ENCODE measurements around the gene WFDC1.

WFDC1 gene

GRCh38 chr16:84362471-84362941 is 67.8 kb downstream of the WFDC1 start:
- Mint-ChIP-seq H3K4me3 (no peak overlapping the region), H3K27ac (no peak overlapping the region), H3K36me3 (ENCODE audit: insufficient read depth) (peaks cover 2% of the 10 kb centered on the region), H3K4me1 (ENCODE audit: low read depth in 2 of 2) (peaks cover 8 to 10% of the 10 kb centered on the region in 2 donors), H3K9me3 (no peaks in the 10 kb centered on the region), H3K27me3 (peaks cover 30 to 59% of the 10 kb centered on the region in 2 donors)
- no peak for ATAC-seq (replicated peaks)
- no peak for DNase-seq

- ATAC-seq (replicated peaks) = no peak
- H3K9me3 Mint-ChIP-seq = no peaks in the 10 kb centered on the region
- peaks cover 40 to 67% of the 10 kb centered on the region in 2 donors for H3K27me3 Mint-ChIP-seq
- no peak overlapping the region for H3K4me3 Mint-ChIP-seq
- peaks cover 0 to 2% of the 10 kb centered on the region in 2 donors for H3K4me1 Mint-ChIP-seq (ENCODE audit: low read depth in 2 of 2)
- no peak overlapping the region for H3K27ac Mint-ChIP-seq
- DNase-seq = no peak
- H3K36me3 Mint-ChIP-seq (ENCODE audit: insufficient read depth) = peaks cover 7% of the 10 kb centered on the region
These were observed 71.5 kb downstream of the WFDC1 start for GRCh38 chr16:84366208-84366607.

- Mint-ChIP-seq H3K4me1 (ENCODE audit: low read depth in 2 of 2) (peaks cover 0 to 2% of the 10 kb centered on the region in 2 donors), H3K36me3 (ENCODE audit: insufficient read depth) (peaks cover 8% of the 10 kb centered on the region), H3K27me3 (peaks cover 47 to 78% of the 10 kb centered on the region in 2 donors), H3K9me3 (no peaks in the 10 kb centered on the region), H3K4me3 (no peak overlapping the region), H3K27ac (no peak overlapping the region)
- DNase-seq (no peak), ATAC-seq (replicated peaks) (no peak)
These were observed 72.6 kb downstream of the WFDC1 start for GRCh38 chr16:84367297-84367680.

GRCh38 chr16:84367750-84368307 is 73.2 kb downstream of the WFDC1 start:
- Mint-ChIP-seq H3K27ac (no peak overlapping the region), H3K4me3 (no peak overlapping the region), H3K36me3 (ENCODE audit: insufficient read depth) (peaks cover 8% of the 10 kb centered on the region), H3K4me1 (ENCODE audit: low read depth in 2 of 2) (peaks cover 0 to 2% of the 10 kb centered on the region in 2 donors), H3K27me3 (peaks cover 47 to 80% of the 10 kb centered on the region in 2 donors), H3K9me3 (no peaks in the 10 kb centered on the region)
- ATAC-seq (replicated peaks) (no peak), DNase-seq (no peak)

GRCh38 chr16:84368308-84368996 is 73.8 kb downstream of the WFDC1 start, which contains the start of gene ATP2C2:
ATP2C2 (plus strand) TSS chr16:84368538; CDS start chr16:84368616, 78 bp downstream.
- H3K27me3 Mint-ChIP-seq = peaks cover 51 to 81% of the 10 kb centered on the region in 2 donors
- H3K4me1 Mint-ChIP-seq (ENCODE audit: low read depth in 2 of 2) = peaks cover 0 to 2% of the 10 kb centered on the region in 2 donors
- ATAC-seq (replicated peaks) (no peak), DNase-seq (no peak)
- no peak within 1 kb of the TSS for H3K4me3 Mint-ChIP-seq
- peaks cover 6% of the 10 kb centered on the region for H3K36me3 Mint-ChIP-seq (ENCODE audit: insufficient read depth)
- no peaks in the 10 kb centered on the region for H3K9me3 Mint-ChIP-seq
- H3K27ac Mint-ChIP-seq = no peak within 1 kb of the TSS

GRCh38 chr16:84369105-84369504 is 74.4 kb downstream of the WFDC1 start:
- Mint-ChIP-seq H3K27me3 (peaks cover 53 to 81% of the 10 kb centered on the region in 2 donors), H3K27ac (no peak overlapping the region), H3K4me3 (no peak overlapping the region), H3K4me1 (ENCODE audit: low read depth in 2 of 2) (peaks cover 0 to 2% of the 10 kb centered on the region in 2 donors), H3K9me3 (no peaks in the 10 kb centered on the region), H3K36me3 (ENCODE audit: insufficient read depth) (peaks cover 6% of the 10 kb centered on the region)
- ATAC-seq (replicated peaks) (no peak), DNase-seq (no peak)

- Mint-ChIP-seq H3K27me3 (peaks cover 49 to 81% of the 10 kb centered on the region in 2 donors), H3K27ac (no peak overlapping the region), H3K36me3 (ENCODE audit: insufficient read depth) (peaks cover 6% of the 10 kb centered on the region), H3K9me3 (no peaks in the 10 kb centered on the region), H3K4me1 (ENCODE audit: low read depth in 2 of 2) (peaks cover 0 to 2% of the 10 kb centered on the region in 2 donors), H3K4me3 (no peak overlapping the region)
- DNase-seq (no peak), ATAC-seq (replicated peaks) (no peak)
These were observed 75.4 kb downstream of the WFDC1 start for GRCh38 chr16:84369938-84370627.

- H3K36me3 Mint-ChIP-seq (ENCODE audit: insufficient read depth) = peaks cover 6% of the 10 kb centered on the region
- no peak overlapping the region for H3K27ac Mint-ChIP-seq
- H3K9me3 Mint-ChIP-seq = no peaks in the 10 kb centered on the region
- ATAC-seq (replicated peaks) (no peak), DNase-seq (no peak)
- peaks cover 57 to 88% of the 10 kb centered on the region in 2 donors for H3K27me3 Mint-ChIP-seq
- peaks cover 0 to 2% of the 10 kb centered on the region in 2 donors for H3K4me1 Mint-ChIP-seq (ENCODE audit: low read depth in 2 of 2)
- no peak overlapping the region for H3K4me3 Mint-ChIP-seq
These were observed 76.3 kb downstream of the WFDC1 start for GRCh38 chr16:84370723-84371552.

GRCh38 chr16:84371553-84371865 is 76.8 kb downstream of the WFDC1 start:
- DNase-seq (no peak), ATAC-seq (replicated peaks) (no peak)
- Mint-ChIP-seq H3K27ac (no peak overlapping the region), H3K4me3 (no peak overlapping the region), H3K9me3 (no peaks in the 10 kb centered on the region), H3K27me3 (peaks cover 57 to 87% of the 10 kb centered on the region in 2 donors), H3K4me1 (ENCODE audit: low read depth in 2 of 2) (peaks cover 0 to 2% of the 10 kb centered on the region in 2 donors), H3K36me3 (ENCODE audit: insufficient read depth) (peaks cover 6% of the 10 kb centered on the region)

GRCh38 chr16:84373907-84374489 is 79.3 kb downstream of the WFDC1 start:
- H3K27ac Mint-ChIP-seq = no peak overlapping the region

GRCh38 chr16:84378099-84378498 is 83.4 kb downstream of the WFDC1 start:
- no peak overlapping the region for H3K4me3 Mint-ChIP-seq
- no peak overlapping the region for H3K27ac Mint-ChIP-seq
- peaks cover 0 to 5% of the 10 kb centered on the region in 2 donors for H3K4me1 Mint-ChIP-seq (ENCODE audit: low read depth in 2 of 2)
- no peaks in the 10 kb centered on the region for H3K36me3 Mint-ChIP-seq (ENCODE audit: insufficient read depth)
- H3K27me3 Mint-ChIP-seq = peaks cover 25 to 87% of the 10 kb centered on the region in 2 donors
- ATAC-seq (replicated peaks) (no peak), DNase-seq (no peak)
- H3K9me3 Mint-ChIP-seq = no peaks in the 10 kb centered on the region

More at GRCh38 chr16:84373907-84374489, 79.3 kb downstream of the WFDC1 start:
- H3K4me1 Mint-ChIP-seq (ENCODE audit: low read depth in 2 of 2) = no peaks in the 10 kb centered on the region
- ATAC-seq (replicated peaks) (no peak), DNase-seq (no peak)
- peaks cover 47 to 85% of the 10 kb centered on the region in 2 donors for H3K27me3 Mint-ChIP-seq
- no peaks in the 10 kb centered on the region for H3K9me3 Mint-ChIP-seq
- H3K36me3 Mint-ChIP-seq (ENCODE audit: insufficient read depth) = peaks cover 6% of the 10 kb centered on the region
- H3K4me3 Mint-ChIP-seq = no peak overlapping the region

GRCh38 chr16:84378567-84378966 is 83.9 kb downstream of the WFDC1 start:
- Mint-ChIP-seq H3K36me3 (ENCODE audit: insufficient read depth) (no peaks in the 10 kb centered on the region), H3K9me3 (no peaks in the 10 kb centered on the region), H3K4me1 (ENCODE audit: low read depth in 2 of 2) (peaks cover 0 to 5% of the 10 kb centered on the region in 2 donors), H3K4me3 (no peak overlapping the region), H3K27me3 (peaks cover 20 to 83% of the 10 kb centered on the region in 2 donors), H3K27ac (no peak overlapping the region)
- ATAC-seq (replicated peaks) (no peak), DNase-seq (no peak)
